C4-2B (cell line): ENCODE data around the gene TCERG1L.

Source experiments
- ZFX ChIP-seq: fragments of 450-650 bp; IDR thresholded peaks from 2 replicates; pipeline ENCODE4 v1.6.1; 2017
- TF ChIP-seq, protein P1 (sequence below): fragments of 450-650 bp; conservative IDR thresholded peaks from 2 replicates; pipeline ENCODE4 v1.5.1; 2017; ENCODE audit warnings: mild to moderate bottlenecking

- TF ChIP-seq, protein P1, sequence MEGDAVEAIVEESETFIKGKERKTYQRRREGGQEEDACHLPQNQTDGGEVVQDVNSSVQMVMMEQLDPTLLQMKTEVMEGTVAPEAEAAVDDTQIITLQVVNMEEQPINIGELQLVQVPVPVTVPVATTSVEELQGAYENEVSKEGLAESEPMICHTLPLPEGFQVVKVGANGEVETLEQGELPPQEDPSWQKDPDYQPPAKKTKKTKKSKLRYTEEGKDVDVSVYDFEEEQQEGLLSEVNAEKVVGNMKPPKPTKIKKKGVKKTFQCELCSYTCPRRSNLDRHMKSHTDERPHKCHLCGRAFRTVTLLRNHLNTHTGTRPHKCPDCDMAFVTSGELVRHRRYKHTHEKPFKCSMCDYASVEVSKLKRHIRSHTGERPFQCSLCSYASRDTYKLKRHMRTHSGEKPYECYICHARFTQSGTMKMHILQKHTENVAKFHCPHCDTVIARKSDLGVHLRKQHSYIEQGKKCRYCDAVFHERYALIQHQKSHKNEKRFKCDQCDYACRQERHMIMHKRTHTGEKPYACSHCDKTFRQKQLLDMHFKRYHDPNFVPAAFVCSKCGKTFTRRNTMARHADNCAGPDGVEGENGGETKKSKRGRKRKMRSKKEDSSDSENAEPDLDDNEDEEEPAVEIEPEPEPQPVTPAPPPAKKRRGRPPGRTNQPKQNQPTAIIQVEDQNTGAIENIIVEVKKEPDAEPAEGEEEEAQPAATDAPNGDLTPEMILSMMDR: no peak
- TF ChIP-seq ZFX: no peak
Observed at GRCh38 chr10:131233611-131234258, 77.8 kb downstream of the TCERG1L start.
